IPS-15b (cell line): Measurements from ENCODE around the gene ASB9.
"Not testable (repeated sequence)": the region's sequence is repeated elsewhere in the genome, so short reads cannot be mapped to it uniquely, and the experiment has no call there.

Experiments
- H3K27me3 ChIP-seq: one replicate; pipeline ENCODE4 v1.6.1; 2013; ENCODE audit warnings: low read length; ENCODE audit not compliant: control insufficient read depth, insufficient read depth
- H3K36me3 ChIP-seq: one replicate; pipeline ENCODE4 v1.6.1; 2013; ENCODE audit warnings: low read length; ENCODE audit not compliant: control insufficient read depth, insufficient read depth
- H3K4me1 ChIP-seq: one replicate; pipeline ENCODE4 v1.6.1; 2013; ENCODE audit warnings: mild to moderate bottlenecking, low read length; ENCODE audit not compliant: control insufficient read depth, insufficient read depth
- H3K4me3 ChIP-seq: one replicate; pipeline ENCODE4 v1.5.1; 2013; ENCODE audit warnings: low read depth, low read length
- H3K9ac ChIP-seq: one replicate; pipeline ENCODE4 v1.6.1; 2013; ENCODE audit warnings: low read depth, mild to moderate bottlenecking, low read length
- H3K9me3 ChIP-seq: one replicate; pipeline ENCODE4 v1.6.1; 2013; ENCODE audit warnings: mild to moderate bottlenecking, low read length; ENCODE audit not compliant: control insufficient read depth, insufficient read depth

Gene ASB9

DNA sequence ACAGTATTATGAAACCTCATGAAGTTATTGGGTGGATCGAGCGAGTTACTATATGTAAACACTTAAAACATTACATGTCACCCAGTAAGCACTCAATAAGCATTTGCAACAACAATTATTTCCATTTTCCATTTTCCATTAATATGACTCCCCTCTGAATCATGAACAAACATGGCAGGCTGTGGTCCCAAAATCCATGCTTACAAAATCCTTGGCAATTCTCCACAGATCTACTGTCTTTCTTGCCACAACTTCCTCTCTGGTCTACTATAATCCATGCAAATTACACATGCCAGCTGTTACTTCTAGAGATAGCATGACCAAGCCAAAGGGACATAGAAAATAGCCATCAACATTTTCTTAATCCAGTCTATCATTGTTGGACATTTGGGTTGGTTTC, 23.6 kb upstream of the ASB9 start:
- Histone ChIP-seq H3K27me3 (no peaks in the 10 kb centered on the region), H3K9me3 (no peaks in the 10 kb centered on the region), H3K36me3 (no peaks in the 10 kb centered on the region), H3K4me3 (no peak overlapping the region), H3K9ac (no peak overlapping the region), H3K4me1 (no peaks in the 10 kb centered on the region)

DNA sequence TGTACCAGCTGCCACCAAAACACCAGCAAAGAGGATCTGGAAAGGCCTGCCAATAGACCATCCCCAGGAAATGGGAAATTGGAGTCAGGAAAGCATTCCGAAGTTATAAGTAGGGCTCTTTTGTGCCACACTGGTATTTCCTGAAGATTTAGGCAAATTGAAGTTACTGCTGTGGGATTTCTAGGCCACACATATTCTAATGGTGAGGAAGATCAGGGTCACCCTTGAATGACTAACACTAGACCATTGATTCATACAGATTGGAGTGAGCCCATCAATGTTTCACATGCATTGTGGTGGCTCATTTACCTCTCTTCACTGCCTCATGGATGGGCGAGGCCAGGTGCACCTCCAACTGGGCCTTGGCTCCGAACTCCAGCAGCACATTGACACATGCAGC, 23.0 kb upstream of the ASB9 start:
- H3K9me3 ChIP-seq: no peaks in the 10 kb centered on the region
- no peaks in the 10 kb centered on the region for H3K36me3 ChIP-seq
- H3K27me3 ChIP-seq: no peaks in the 10 kb centered on the region
- no peak overlapping the region for H3K9ac ChIP-seq
- no peak overlapping the region for H3K4me3 ChIP-seq
- H3K4me1 ChIP-seq: no peaks in the 10 kb centered on the region

DNA sequence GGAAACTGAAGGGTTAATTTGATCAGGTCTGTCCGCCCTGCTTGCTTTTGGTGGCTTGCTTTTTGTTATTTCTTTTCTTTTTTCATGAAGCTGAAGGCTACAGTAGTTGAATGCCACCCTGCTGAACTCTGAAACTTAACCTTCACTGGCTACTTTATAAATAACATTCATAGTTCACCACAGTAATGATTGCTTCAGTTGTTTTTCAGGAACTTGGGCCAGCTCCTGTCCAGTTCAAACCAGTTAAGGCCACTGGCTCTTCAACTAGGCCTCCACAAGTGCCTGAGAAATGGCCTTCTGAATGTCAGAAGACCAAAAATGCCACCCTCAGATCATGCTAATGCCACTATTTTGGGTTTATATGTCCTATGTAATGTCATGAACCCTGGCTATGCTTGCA, 7.7 kb upstream of the ASB9 start:
- no peaks in the 10 kb centered on the region for H3K4me1 ChIP-seq
- H3K9me3 ChIP-seq: no peaks in the 10 kb centered on the region
- no peak overlapping the region for H3K9ac ChIP-seq
- no peaks in the 10 kb centered on the region for H3K36me3 ChIP-seq
- no peak overlapping the region for H3K4me3 ChIP-seq
- no peaks in the 10 kb centered on the region for H3K27me3 ChIP-seq

DNA sequence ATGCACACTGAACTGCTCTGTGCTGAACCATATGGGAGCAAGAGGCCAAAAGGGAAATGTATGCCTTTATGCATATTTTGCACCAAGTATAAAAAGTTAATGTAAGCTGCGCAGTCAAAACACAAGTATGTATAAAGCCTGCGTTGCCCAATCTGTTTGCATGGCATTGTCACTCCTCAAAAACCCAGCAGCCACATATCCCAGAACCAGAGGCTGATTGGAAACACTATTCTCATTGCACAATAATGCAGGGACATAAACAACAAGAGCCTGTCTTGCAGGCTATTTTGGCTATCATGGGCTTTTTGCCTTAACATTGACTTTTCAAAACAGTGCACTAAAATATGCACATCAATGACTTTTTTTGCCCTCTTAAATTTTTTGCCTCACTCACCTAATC, 5.1 kb upstream of the ASB9 start:
- Histone ChIP-seq H3K9me3 (no peaks in the 10 kb centered on the region), H3K4me1 (peaks cover 5% of the 10 kb centered on the region), H3K36me3 (no peaks in the 10 kb centered on the region), H3K27me3 (no peaks in the 10 kb centered on the region), H3K9ac (no peak overlapping the region), H3K4me3 (no peak overlapping the region)

DNA sequence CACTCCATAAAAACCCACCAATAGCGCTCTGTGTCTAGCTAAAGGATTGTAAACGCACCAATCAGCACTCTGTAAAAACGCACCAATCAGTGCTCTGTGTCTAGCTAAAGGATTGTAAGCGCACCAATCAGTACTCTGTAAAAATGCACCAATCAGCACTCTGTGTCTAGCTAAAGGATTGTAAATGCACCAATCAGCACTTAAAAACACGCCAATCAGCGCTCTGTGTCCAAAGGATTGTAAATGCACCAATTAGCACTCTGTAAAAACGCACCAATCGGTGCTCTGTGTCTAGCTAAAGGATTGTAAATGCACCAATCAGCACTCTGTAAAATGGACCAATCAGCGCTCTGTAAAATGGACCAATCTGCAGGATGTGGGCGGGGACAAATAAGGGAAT, 3.4 kb upstream of the ASB9 start:
- H3K4me1 ChIP-seq, H3K4me3 ChIP-seq, H3K36me3 ChIP-seq, H3K27me3 ChIP-seq, H3K9ac ChIP-seq, H3K9me3 ChIP-seq: not testable (repeated sequence)

DNA sequence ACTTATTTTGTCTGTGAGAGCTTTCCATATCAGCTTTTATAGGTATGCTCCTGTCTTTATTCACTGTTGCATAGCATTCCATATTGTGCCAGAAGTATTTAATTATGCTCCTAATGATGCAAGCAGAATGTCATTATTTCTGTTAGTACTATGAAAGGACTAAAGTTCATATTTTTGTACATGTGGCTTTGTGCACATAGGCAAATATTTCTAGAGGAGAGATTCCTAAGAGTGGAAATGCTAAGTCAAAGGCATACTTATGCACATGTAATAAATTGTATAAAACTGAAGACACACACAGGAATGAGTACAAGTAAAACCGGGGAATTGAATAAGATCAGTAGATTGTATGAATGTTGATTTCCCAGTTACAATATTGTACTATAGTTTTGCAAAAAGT, 1.9 kb upstream of the ASB9 start:
- H3K36me3 ChIP-seq: no peaks in the 10 kb centered on the region
- peaks cover 8% of the 10 kb centered on the region for H3K4me1 ChIP-seq
- H3K9ac ChIP-seq: no peak overlapping the region
- no peak overlapping the region for H3K4me3 ChIP-seq
- H3K9me3 ChIP-seq: no peaks in the 10 kb centered on the region
- no peaks in the 10 kb centered on the region for H3K27me3 ChIP-seq

DNA sequence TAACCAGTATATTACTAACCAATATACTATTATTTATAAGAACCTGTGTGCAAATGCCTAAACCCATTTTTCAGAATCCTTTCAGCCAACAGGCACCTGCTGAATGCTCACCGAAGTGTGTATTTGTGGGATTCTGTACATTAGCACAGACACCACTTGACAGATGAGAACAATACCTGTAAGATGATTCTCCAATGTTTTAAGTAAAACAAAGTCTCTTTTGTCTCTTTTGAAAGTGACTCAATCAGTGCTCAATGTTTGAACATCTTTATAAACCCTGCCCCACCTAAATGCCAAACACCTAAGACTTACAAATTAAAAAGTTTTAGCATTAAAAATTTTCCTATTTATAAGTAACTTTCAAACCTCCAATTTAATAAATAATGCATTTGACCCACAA, 763 bp downstream of the ASB9 start:
- peaks cover 8% of the 10 kb centered on the region for H3K4me1 ChIP-seq
- H3K4me3 ChIP-seq: no peak overlapping the region
- no peaks in the 10 kb centered on the region for H3K9me3 ChIP-seq
- H3K9ac ChIP-seq: no peak overlapping the region
- no peaks in the 10 kb centered on the region for H3K36me3 ChIP-seq
- H3K27me3 ChIP-seq: no peaks in the 10 kb centered on the region

DNA sequence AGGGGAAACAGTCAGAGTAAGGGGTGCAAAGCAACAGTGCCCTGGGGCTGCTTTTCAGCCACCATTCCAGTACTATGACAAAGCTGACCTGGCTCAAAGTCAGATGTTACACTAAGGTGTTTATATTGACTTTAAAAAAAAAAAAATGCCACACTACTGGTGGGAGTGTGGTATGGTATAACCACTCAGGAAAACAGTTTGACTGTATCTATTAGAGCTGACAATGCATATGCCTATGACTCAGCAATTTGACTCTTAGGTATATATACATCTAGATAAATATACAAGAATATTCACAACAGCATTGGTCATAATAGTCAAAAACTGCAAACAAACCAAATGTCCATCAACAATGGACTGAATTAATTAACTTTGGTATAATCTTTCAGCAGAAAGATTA, 15.0 kb downstream of the ASB9 start:
- Histone ChIP-seq H3K9ac (no peak overlapping the region), H3K4me3 (no peak overlapping the region), H3K27me3 (no peaks in the 10 kb centered on the region), H3K4me1 (no peaks in the 10 kb centered on the region), H3K9me3 (no peaks in the 10 kb centered on the region), H3K36me3 (no peaks in the 10 kb centered on the region)

DNA sequence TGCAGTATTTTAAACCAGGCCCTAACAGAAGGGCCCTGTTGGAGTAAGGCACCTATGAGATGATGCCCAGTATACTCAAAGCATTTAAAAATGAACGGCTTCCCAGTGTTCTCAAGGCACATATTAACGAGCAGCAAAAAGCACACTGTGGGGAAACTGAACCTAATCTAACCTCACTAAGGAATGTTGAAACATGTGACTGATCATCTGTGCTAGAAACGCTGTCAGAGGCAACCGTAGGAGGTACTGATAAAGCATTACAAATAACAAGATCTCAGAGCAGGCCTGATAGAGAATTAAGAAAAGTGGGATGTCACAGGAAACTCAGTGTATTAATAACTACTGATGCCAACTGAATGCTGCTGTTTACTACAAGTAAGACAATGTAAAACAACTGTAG, 24.0 kb downstream of the ASB9 start:
- Histone ChIP-seq H3K27me3 (no peaks in the 10 kb centered on the region), H3K9ac (no peak overlapping the region), H3K9me3 (no peaks in the 10 kb centered on the region), H3K4me1 (no peaks in the 10 kb centered on the region), H3K4me3 (no peak overlapping the region), H3K36me3 (no peaks in the 10 kb centered on the region)

DNA sequence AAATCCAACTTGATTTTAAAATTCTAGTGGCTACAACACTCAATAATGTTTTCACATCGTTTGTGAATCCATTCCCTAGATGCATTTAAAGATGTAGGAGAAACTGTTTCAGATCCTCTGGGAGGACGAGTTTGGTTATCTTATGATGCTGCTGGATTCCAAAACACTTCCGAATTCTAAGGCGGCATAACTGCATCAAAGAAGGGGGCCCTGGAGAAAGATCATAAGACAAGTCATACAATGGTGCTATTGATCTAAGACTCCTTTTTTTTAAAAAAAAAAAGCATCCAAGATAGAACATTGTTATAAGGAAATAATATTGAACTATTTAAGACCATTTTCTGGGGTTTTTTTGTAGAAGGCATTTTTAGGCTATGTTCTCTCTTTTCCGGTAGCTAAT, 25.5 kb downstream of the ASB9 start:
- Histone ChIP-seq H3K9ac (no peak overlapping the region), H3K36me3 (no peaks in the 10 kb centered on the region), H3K27me3 (no peaks in the 10 kb centered on the region), H3K4me3 (no peak overlapping the region), H3K4me1 (no peaks in the 10 kb centered on the region), H3K9me3 (no peaks in the 10 kb centered on the region)

DNA sequence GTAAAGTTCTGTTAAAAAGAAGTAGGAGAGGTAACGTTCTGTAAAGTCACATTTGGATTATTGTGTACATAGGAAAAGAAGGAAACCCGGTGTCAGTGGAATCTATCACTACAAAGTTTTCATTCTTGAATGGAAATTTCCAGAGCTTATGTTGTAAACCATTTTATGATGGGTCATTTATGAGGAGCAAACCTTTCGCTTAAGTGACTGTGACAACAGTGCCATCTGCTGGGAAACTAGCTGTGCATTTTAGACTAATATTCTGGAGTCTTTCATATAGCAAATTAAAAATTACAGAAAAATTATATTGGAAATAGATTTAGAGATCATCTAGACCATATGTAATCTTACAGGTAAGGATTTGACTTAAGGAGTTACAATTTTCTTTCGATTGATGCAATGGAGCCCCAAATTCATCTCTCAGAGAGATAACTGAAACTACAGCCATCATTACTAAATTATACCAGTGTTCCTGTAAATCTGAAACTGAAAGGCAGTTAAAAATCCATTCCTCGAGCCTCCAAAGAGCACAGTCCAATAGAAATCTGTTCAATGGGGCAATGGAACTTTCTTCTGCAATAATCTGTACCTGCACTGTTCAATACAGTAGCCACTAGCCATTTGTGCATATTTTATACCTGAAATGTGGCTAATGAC, 26.9 kb downstream of the ASB9 start:
- Histone ChIP-seq H3K27me3 (no peaks in the 10 kb centered on the region), H3K9ac (no peak overlapping the region), H3K36me3 (no peaks in the 10 kb centered on the region), H3K4me3 (no peak overlapping the region), H3K4me1 (no peaks in the 10 kb centered on the region), H3K9me3 (no peaks in the 10 kb centered on the region)

DNA sequence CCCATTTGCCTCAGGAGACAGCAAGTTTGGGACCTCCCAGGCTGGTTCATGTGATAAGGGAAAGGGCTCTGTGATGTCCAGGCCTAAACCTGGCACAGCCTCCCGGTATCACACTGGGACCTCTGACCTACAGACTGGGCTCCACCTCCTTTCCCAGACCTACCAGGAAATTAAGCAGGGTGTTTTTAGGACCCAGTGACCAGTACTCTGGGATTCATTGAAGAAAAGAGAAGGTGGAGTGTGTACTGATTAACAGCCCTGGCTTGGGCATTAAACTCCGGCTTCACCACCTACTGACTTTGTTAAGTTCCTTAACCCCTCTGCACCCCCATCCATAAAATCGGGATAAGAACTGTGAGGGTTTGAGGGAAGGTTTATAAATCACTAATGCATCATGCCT, 28.6 kb downstream of the ASB9 start:
- no peak overlapping the region for H3K9ac ChIP-seq
- H3K27me3 ChIP-seq: no peaks in the 10 kb centered on the region
- H3K36me3 ChIP-seq: no peaks in the 10 kb centered on the region
- H3K9me3 ChIP-seq: no peaks in the 10 kb centered on the region
- H3K4me1 ChIP-seq: no peaks in the 10 kb centered on the region
- H3K4me3 ChIP-seq: no peak overlapping the region

DNA sequence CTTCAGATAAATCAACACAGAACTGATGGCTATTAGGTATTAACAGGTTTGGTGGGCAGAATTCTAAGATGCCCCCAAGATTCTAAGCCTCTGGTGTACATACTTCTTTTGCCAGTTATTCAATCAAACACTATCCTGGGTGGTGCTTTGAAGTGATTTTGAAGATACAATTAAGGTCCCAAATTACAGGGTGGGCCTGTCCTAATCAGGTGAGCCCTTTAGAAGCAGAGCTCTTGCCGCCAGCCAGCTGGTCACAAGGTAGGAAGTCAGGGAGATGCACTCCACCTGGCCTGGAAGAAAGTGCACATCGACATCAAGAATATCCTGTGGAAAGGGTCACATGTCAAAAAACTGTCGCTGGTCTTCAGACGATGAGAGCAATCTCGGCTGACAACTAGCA, 29.5 kb downstream of the ASB9 start:
- Histone ChIP-seq H3K36me3 (no peaks in the 10 kb centered on the region), H3K9me3 (no peaks in the 10 kb centered on the region), H3K9ac (no peak overlapping the region), H3K27me3 (no peaks in the 10 kb centered on the region), H3K4me1 (no peaks in the 10 kb centered on the region), H3K4me3 (no peak overlapping the region)
